PC-9 (cell line): ENCODE measurements around the gene CD36. TPM values are rescaled to one million over a fixed set of nuclear protein-coding genes. Genes with fewer than 3 reads are reported as not detected.

ENCODE experiments used
- BruUV-seq: library from RNA; stranded (reverse); fragments of 400-500 nt; replicated peaks from 2 replicates; lab custom pipeline; 2021; lab: Mats Ljungman, UMichigan
- CTCF ChIA-PET: fragments of 300-600 bp; sonication (Branson Sonifier 250); formaldehyde crosslinking; loops from one replicate; lab custom pipeline; 2022; ENCODE audit warnings: antibody characterized with exemption; lab: Charles Lee
- POLR2A ChIA-PET: fragments of 300-600 bp; sonication (Branson Sonifier 250); formaldehyde crosslinking; loops from one replicate; lab custom pipeline; 2022; ENCODE audit warnings: antibody characterized with exemption; ENCODE audit not compliant: unreplicated experiment; lab: Charles Lee
- DNase-seq, 2 experiments: peaks; one replicate each; pipeline versions ENCODE4 v3.0.0 to v3.0.0-alpha.2; 2015 to 2022; ENCODE audit warnings: mixed read lengths in 1 of 2
- H2AFZ ChIP-seq: fragments of 200-600 bp; sonication (generic); 2 replicates; pipeline ENCODE4 v1.8.1; 2017; ENCODE audit warnings: antibody characterized with exemption
- H3F3A ChIP-seq: fragments of 200-600 bp; sonication (generic); 2 replicates; pipeline ENCODE4 v1.8.1; 2017; ENCODE audit warnings: antibody characterized with exemption, mild to moderate bottlenecking, low read depth; ENCODE audit not compliant: insufficient read depth
- H3K27ac ChIP-seq: fragments of 200-600 bp; sonication (generic); 2 replicates; pipeline ENCODE4 v1.6.1; 2016; ENCODE audit warnings: mixed run types
- H3K27me3 ChIP-seq: fragments of 200-600 bp; sonication (generic); 2 replicates; pipeline ENCODE4 v1.6.1; 2016; ENCODE audit warnings: low read depth, mixed run types; ENCODE audit not compliant: insufficient read depth
- H3K36me3 ChIP-seq: fragments of 200-600 bp; sonication (generic); 2 replicates; pipeline ENCODE4 v1.6.1; 2016; ENCODE audit warnings: low read depth, mixed run types
- H3K4me1 ChIP-seq: fragments of 200-600 bp; sonication (generic); replicated peaks from 2 replicates; pipeline ENCODE4 v1.6.1; 2016; ENCODE audit warnings: mixed run types; ENCODE audit not compliant: insufficient read depth
- H3K4me2 ChIP-seq: fragments of 200-600 bp; sonication (generic); 2 replicates; pipeline ENCODE4 v1.6.1; 2017; ENCODE audit warnings: mixed run types
- H3K4me3 ChIP-seq: fragments of 200-600 bp; sonication (generic); 2 replicates; pipeline ENCODE4 v1.6.1; 2016; ENCODE audit warnings: mixed run types
- H3K79me2 ChIP-seq: fragments of 200-600 bp; sonication (generic); 2 replicates; pipeline ENCODE4 v1.6.1; 2017; ENCODE audit warnings: low read depth, mixed run types
- H3K9me2 ChIP-seq: fragments of 200-600 bp; sonication (generic); 2 replicates; pipeline ENCODE4 v1.8.1; 2017; ENCODE audit warnings: mild to moderate bottlenecking; ENCODE audit not compliant: insufficient read depth
- H3K9me3 ChIP-seq: fragments of 200-600 bp; sonication (generic); 2 replicates; pipeline ENCODE4 v1.8.1; 2016; ENCODE audit warnings: low read depth; ENCODE audit not compliant: insufficient read depth
- H4K20me1 ChIP-seq: fragments of 200-600 bp; sonication (generic); 2 replicates; pipeline ENCODE4 v1.8.1; 2017; ENCODE audit not compliant: insufficient read depth
- EZH2 ChIP-seq: fragments of 200-600 bp; sonication (generic); IDR thresholded peaks from 2 replicates; pipeline ENCODE4 v1.8.0; 2017; ENCODE audit warnings: antibody characterized with exemption, low read depth
- intact Hi-C: fragments of 100-400 bp; cut with micrococcal nuclease; formaldehyde crosslinking; loops from one replicate; pipeline ENCODE4 v1.10.0; 2022; ENCODE audit not compliant: unreplicated experiment
- total RNA-seq: library from RNA; stranded (reverse); gene quantifications from 2 replicates; pipeline ENCODE4 v1.2.3, GENCODE V29; 2021
- TF ChIP-seq, protein P1 (sequence below): fragments of 200-600 bp; sonication (generic); conservative IDR thresholded peaks from 2 replicates; pipeline ENCODE4 v1.6.1; 2017; ENCODE audit warnings: mixed run types, antibody characterized with exemption, mild to moderate bottlenecking, moderate library complexity

The CD36 gene
- total RNA-seq, 1 experiment from 2014 or later = 0.28 TPM

DNA sequence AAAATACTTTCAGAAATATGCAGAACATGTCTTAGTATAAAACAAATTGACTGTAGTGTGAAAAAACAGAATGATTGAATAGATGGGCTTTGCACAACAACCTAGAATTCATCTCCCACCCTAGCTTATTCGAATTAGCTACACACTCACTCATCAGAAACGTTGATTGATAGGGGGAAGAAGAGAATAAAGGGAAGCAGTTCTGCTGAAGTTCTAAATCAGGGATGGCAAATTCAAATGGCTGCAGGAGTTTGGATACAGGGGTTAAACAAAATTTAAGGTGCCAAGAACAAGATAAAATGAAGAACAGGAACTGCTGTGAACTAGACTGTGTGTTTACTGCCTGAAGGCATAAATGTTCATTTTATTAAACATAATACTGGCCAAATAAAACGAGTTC is 9.0 kb downstream of the CD36 start:
- no peak overlapping the region for H3K4me3 ChIP-seq
- POLR2A ChIA-PET = no interaction called here
- H3K9me2 ChIP-seq = no peaks in the 10 kb centered on the region
- no peaks in the 10 kb centered on the region for H3K36me3 ChIP-seq
- no peak for TF ChIP-seq EZH2
- TF ChIP-seq, protein P1, sequence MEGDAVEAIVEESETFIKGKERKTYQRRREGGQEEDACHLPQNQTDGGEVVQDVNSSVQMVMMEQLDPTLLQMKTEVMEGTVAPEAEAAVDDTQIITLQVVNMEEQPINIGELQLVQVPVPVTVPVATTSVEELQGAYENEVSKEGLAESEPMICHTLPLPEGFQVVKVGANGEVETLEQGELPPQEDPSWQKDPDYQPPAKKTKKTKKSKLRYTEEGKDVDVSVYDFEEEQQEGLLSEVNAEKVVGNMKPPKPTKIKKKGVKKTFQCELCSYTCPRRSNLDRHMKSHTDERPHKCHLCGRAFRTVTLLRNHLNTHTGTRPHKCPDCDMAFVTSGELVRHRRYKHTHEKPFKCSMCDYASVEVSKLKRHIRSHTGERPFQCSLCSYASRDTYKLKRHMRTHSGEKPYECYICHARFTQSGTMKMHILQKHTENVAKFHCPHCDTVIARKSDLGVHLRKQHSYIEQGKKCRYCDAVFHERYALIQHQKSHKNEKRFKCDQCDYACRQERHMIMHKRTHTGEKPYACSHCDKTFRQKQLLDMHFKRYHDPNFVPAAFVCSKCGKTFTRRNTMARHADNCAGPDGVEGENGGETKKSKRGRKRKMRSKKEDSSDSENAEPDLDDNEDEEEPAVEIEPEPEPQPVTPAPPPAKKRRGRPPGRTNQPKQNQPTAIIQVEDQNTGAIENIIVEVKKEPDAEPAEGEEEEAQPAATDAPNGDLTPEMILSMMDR = no peak
- no peaks in the 10 kb centered on the region for H4K20me1 ChIP-seq
- H3K4me1 ChIP-seq = peaks cover 16% of the 10 kb centered on the region
- H3K79me2 ChIP-seq = no peaks in the 10 kb centered on the region
- CTCF ChIA-PET = no interaction called here
- intact Hi-C loops = no loop called here
- no peak overlapping the region for H3K27ac ChIP-seq
- DNase-seq = no peak
- 0 out of 2 replicates have a peak overlapping the region, but pooled peaks have one; percentile 48 for H2AFZ ChIP-seq
- H3K27me3 ChIP-seq = no peaks in the 10 kb centered on the region
- BruUV-seq = no TSS peak
- peaks cover 7% of the 10 kb centered on the region; the same call in 1 of the 2 replicates for H3F3A ChIP-seq
- H3K9me3 ChIP-seq = peaks cover 13% of the 10 kb centered on the region; the same call in 1 of the 2 replicates
- no peak overlapping the region for H3K4me2 ChIP-seq

DNA sequence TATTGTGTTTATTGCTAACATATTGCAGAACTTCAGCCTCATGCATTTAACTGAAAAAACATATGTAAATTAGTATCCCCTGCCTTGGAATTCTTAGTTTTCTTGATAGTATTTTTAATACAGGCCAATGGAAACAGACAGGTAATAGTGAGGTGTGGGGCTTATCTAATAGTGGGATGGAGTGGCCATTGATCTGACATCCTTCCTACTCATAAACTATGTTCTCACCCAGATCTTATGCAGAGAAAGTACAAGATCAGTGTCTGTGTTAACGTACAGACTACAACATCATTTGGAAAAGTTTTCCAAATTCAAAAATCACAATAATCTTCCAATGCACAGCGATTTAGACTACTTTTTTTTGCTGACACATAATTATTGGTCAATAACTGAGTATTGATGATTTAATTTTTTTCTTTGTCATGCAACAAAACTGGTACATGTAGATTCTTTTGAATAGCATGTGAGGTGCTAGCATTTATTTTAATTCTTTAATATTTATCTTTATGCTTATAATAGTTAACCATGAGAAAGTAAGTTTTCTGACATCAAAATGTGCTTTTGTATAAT is 9.7 kb downstream of the CD36 start:
- Histone ChIP-seq H3K79me2 (no peaks in the 10 kb centered on the region), H3K27ac (no peak overlapping the region), H3K9me2 (no peaks in the 10 kb centered on the region), H3F3A (peaks cover 7% of the 10 kb centered on the region; the same call in 1 of the 2 replicates), H2AFZ (no peak overlapping the region), H3K36me3 (no peaks in the 10 kb centered on the region), H3K27me3 (no peaks in the 10 kb centered on the region), H3K4me2 (no peak overlapping the region), H4K20me1 (no peaks in the 10 kb centered on the region), H3K4me1 (peaks cover 12% of the 10 kb centered on the region), H3K4me3 (no peak overlapping the region), H3K9me3 (peaks cover 6% of the 10 kb centered on the region; the same call in 1 of the 2 replicates)
- DNase-seq = no peak
- no TSS peak for BruUV-seq
- CTCF ChIA-PET = no interaction called here
- no peak for TF ChIP-seq EZH2
- TF ChIP-seq, protein P1 = no peak
- POLR2A ChIA-PET = no interaction called here
- intact Hi-C loops = no loop called here

DNA sequence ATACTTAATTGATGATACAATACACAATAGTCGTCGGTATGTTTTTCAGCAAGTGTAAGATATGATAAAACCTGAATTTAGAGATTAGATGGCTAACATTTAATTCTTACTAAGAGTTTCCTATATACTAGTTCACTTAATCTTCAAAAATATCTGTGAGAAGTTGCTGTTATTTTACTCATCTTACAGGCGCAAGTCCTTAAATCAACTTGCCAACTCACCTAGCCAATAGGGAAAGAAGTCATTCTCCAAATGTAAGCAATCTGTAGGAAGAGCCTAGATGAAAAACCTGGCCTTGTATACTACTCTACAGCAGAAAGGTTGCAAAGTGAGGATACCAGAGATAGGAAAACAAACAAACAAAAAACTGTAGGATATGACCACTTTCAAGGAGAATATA is 10.6 kb downstream of the CD36 start:
- Histone ChIP-seq H3K4me3 (no peak overlapping the region), H3K27me3 (no peaks in the 10 kb centered on the region), H3K79me2 (no peaks in the 10 kb centered on the region), H4K20me1 (no peaks in the 10 kb centered on the region), H2AFZ (no peak overlapping the region), H3K9me2 (no peaks in the 10 kb centered on the region), H3K4me1 (peaks cover 3% of the 10 kb centered on the region), H3K36me3 (no peaks in the 10 kb centered on the region), H3F3A (no peaks in the 10 kb centered on the region), H3K9me3 (peaks cover 3% of the 10 kb centered on the region; the same call in 1 of the 2 replicates), H3K4me2 (no peak overlapping the region), H3K27ac (no peak overlapping the region)
- no peak for DNase-seq
- intact Hi-C loops = no loop called here
- BruUV-seq = no TSS peak
- TF ChIP-seq, protein P1 = no peak
- no peak for TF ChIP-seq EZH2
- POLR2A ChIA-PET = no interaction called here
- CTCF ChIA-PET = no interaction called here
